GM19099 (cell line): ENCODE data around the gene UPK1A.

Experiments
- POLR2A ChIP-seq: IDR thresholded peaks from 3 replicates; pipeline ENCODE4 v1.6.1; 2011; ENCODE audit warnings: low read depth; ENCODE audit not compliant: insufficient read length; ENCODE audit errors: extremely low read depth

Gene UPK1A

DNA sequence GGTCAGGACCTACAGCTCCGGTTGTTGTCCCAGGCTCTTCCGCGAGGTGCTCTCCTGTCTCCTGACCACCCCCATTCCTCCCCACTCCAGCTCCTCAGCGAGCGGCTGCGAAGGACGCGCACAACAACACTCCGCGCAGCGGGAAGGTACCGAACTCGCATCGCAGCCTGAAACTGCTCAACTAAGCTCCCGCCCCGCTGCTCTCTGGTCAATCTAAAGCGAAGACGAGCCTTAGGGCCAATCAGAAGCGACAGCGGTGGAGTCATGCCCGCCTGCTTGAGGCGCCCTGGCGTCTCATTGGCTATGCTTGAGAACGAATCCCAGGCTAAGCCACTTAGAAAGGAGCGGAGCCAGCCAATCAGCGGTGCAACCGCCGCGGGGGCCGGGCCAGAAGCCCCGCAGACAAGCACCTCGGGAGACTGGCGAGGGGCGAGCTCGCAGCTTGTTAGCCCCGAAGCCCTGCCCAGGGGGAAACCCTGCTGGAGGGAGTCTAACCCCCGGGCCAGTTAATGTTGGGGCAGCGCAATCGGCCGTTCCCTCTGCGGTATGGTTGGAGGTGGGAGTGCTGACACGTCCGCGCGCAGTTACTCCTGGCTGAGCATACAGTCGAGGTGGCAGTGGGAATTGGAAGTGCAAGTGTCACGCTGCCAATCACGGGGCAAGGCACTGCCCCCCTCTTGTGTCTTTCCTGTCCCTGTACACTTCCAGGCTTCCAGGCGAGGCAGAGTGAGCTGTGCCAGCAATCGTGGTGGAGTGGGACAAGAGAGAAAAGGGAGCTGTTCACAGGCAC, 36.1 kb downstream of the UPK1A start:
- TF ChIP-seq POLR2A: peak; percentile 74

DNA sequence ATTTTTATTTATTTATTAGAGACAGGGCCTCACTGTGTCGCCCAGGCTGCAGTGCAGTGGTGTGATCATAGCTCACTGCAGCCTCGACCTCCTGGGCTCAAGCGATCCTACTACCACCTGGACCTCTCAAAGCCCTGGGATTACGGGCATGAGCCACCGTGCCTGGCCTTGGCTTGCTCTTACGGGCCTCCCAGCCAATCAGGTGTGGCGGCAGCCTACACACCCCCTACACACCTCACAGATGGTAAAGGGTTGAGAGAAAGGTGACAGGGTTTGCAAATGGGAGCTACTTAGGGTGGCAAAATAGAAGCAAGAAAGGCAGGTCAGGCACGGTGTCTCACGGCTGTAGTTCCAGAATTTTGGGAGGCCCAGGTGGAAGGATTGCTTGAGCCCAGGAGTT, 37.0 kb downstream of the UPK1A start:
- TF ChIP-seq POLR2A: no peak

DNA sequence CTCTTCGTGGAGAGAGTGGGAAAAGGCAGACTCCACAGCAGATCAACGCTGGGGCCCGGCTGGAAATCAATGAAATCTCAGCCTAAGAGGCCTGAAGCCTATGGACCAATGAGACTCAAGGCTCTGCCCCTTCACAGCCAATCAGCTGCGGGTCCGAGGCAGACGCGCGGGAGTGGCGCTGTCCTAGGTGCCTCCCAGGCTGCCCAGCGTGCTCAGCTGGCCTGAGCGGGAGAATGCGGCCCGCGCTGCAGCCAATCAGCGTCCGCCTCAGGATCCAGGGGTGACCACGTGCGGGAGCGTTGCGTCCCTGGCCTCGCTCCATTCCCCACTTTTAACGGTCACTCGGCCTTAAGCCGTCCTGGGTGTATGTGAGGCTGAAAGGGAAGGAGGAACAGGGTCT, 37.9 kb downstream of the UPK1A start, which contains the start of gene ZBTB32:
Gene ZBTB32, plus strand, starts transcription at position 341 of the 400 bp plus-strand sequence. CDS start 10,069 bp downstream, outside the sequence.
- no peak for TF ChIP-seq POLR2A

DNA sequence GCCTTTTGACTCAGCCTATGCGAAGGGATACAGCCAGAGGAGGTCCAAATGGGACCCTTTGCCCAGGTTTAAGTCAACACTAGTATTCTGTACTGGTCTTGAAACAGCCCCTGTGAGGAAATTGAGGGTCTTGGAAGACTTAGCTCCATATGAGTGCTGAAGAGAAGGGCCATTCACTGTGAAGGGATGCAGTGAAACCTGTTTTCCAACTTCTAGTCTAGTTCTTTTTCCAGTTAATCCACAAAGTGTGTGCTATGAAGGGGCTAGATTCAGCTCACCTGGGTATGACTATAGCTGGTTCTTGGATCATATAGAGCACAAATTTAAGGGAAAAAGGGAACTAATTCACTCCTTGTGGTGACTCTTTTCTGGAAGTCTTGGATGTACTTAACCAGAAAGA, 42.1 kb downstream of the UPK1A start:
- TF ChIP-seq POLR2A: no peak

DNA sequence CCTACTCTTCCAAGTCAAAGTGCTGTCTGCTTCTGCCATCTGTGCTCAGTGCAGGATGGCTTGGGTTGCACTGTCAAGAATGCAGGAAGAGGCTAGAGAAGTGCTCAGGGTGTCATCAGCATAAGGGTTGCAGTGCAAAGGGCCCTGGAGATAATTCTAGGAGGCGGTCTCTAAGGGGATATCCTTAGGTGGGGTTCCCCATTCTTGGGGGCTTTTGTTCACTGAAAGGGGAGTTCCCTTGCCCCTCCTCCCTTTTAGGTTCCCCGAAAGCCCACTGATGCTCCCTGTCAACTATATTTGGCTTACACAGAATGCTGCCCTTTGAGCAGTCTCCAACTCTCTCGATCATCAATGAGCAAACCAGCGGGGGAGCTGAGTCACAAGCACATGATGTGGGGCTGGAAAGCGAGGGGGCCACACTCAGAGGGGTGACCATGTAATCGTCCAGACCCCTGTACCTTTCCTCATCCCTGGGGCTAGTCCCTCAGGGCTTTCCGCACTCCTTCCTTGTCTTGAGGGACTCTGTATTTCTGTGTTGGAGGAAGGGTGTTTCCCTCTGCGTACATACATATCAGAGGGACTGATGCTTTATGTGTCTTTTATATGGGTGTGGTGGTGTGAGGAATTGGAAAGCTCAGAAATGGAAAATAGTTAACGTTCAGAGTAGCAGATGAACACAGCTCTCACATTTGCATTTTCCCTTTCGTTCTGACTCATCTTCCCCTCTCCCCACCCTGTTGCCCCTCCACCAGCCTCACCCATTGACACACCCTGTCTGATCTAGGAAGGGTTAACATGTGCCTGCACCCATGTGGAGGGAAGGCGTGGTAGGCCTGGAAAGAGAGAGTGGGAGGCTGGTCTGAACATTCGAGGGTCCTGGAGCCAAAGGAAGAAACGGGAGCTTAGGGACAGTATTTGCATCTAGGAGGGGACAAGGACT, 44.7 kb downstream of the UPK1A start:
- peak; percentile 64 for TF ChIP-seq POLR2A

DNA sequence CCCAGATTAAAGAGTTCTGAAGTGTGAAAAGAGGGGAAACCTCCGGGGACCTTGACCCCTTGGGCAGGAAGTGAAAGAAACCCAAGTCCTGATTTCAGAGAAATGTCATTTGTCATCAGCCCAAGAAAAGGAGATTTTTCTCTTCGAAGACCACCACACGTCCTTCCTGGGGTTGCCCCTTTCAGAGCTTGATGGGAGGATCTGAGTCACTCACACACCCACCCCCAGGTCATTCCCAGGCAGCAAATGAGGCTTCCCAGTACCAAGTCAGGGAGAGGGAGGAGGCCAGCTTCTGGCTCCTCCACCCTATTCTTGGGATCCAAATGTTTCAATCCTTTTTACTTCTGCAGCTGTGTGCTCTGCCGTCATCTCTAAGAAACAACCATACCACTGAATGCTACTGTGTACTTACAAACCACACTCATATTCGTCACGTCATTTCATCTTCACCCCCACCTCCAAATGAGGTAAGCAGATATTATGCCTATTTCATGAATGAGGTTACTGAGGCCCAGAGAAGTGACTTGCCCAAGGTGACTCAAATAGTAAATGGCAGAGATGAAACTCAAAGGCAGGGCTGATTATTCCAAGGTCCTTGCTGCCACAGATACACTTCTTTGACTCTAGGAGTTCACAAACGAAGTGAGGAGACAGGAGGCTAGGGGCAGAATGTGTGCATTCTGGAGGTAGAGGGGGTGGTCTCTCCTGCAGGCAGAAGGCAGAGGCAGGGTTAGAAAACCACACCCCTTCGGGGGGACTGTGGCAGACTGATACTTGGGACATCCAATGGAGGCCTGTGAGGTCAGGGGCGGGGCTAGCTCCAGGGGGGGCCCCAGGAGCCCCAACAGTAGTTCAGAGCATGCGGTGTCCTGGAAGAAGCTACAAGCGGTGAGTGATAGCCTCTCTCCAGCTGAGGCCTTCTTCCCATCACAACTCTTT, 46.5 kb downstream of the UPK1A start:
- TF ChIP-seq POLR2A: peak; percentile 83

DNA sequence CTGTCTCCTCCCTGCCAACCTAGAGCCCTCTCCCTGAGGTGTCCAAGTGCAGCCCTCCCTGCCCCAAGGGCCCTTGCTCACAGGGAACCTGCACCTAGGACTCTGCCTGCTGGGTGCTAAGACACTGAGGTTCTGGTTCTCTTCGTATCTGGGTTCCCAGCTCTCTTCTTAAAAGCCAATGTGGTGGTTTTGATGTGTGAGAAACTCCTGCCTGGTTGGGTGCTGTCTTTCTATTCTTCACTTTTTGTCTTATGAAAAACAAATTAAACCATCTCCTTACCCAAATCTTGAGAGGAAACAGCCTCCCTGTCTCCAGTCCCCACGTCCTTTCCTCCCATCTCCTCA, 47.2 kb downstream of the UPK1A start:
- no peak for TF ChIP-seq POLR2A

DNA sequence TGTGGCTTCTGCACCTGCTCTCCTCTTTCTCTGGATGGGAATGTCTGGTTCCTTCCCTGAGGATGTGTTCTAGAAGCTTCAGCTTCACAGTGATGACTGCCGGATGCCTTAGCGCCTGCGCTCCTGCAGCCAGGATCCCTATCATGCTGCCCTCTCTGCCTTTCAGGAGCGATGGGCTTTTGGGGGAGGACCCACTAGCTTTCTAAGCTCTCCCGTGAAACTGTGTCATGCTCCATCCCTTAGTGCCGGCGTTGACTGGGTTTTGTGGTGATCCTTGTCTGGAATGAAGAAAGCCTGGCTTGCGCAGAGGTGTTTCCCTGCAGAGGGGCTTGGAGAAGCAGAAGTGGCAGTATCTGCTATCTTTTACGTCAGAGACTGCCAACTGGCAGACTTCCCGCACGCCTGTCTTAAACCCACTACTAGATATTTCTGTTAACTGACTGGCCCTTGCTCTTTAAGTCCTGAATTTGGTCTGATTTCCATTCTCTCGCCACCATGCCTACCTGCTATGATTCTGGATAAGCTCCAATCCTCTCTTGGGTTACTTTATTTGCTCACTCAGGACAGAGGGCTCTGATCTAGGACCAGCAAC, 47.7 kb downstream of the UPK1A start:
- no peak for TF ChIP-seq POLR2A

DNA sequence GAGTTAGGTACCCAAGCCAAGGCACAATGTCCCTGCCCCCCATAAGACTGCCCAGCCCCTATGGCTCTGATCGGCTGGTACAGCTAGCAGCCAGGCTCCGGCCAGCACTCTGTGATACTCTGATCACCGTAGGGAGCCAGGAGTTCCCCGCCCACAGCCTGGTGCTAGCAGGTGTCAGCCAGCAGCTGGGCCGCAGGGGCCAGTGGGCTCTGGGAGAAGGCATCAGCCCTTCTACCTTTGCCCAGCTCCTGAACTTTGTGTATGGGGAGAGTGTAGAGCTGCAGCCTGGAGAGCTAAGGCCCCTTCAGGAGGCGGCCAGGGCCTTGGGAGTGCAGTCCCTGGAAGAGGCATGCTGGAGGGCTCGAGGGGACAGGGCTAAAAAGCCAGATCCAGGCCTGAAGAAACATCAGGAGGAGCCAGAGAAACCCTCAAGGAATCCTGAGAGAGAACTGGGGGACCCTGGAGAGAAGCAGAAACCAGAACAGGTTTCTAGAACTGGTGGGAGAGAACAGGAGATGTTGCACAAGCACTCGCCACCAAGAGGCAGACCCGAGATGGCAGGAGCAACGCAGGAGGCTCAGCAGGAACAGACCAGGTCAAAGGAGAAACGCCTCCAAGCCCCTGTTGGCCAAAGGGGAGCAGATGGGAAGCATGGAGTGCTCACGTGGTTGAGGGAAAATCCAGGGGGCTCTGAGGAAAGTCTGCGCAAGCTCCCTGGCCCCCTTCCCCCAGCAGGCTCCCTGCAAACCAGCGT, 48.5 kb downstream of the UPK1A start:
- peak; percentile 17 for TF ChIP-seq POLR2A

DNA sequence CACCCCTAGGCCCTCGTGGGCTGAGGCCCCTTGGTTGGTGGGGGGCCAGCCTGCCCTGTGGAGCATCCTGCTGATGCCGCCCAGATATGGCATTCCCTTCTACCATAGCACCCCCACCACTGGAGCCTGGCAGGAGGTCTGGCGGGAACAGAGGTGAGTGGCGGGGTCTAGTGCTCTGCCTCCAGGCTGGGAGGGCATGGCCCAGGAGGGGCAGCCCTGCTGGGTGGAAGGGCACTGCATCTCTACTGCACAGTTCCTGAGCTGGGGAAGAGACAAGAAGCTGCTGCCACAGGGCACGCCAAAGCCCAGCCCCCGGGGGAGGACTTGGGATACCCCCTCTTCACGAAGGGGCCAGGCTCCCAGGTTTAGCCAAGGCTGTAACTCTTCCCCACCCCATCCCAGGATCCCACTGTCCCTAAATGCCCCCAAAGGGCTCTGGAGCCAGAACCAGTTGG, 49.1 kb downstream of the UPK1A start:
- no peak for TF ChIP-seq POLR2A

DNA sequence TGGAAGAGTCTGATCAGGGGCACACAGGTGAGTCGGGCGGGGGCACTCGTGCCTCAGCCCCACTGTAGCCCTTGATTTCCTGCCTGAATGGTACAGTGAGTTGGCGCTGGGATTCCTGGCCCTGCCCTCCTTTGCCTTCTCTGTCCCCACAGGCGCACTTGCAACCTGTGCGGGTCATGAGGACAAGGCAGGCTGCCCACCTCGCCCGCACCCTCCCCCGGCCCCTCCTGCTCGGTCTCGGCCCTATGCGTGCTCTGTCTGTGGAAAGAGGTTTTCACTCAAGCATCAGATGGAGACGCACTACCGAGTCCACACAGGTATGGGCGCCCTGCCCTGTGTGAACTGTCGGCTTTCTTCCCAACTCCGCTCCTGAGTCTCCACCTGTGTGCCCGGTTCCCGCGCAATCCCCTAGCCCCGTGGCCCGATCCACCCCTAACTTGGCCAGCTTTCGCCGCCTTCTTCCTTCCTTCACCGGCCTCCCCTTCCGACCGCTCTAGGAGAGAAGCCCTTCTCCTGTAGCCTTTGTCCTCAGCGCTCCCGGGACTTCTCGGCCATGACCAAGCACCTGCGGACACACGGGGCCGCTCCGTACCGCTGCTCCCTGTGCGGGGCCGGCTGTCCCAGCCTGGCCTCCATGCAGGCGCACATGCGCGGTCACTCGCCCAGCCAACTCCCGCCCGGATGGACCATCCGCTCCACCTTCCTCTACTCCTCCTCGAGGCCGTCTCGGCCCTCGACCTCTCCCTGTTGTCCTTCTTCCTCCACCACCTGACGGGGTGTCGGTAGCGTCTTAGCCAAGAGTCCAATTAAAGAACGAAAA, 49.9 kb downstream of the UPK1A start:
- no peak for TF ChIP-seq POLR2A

DNA sequence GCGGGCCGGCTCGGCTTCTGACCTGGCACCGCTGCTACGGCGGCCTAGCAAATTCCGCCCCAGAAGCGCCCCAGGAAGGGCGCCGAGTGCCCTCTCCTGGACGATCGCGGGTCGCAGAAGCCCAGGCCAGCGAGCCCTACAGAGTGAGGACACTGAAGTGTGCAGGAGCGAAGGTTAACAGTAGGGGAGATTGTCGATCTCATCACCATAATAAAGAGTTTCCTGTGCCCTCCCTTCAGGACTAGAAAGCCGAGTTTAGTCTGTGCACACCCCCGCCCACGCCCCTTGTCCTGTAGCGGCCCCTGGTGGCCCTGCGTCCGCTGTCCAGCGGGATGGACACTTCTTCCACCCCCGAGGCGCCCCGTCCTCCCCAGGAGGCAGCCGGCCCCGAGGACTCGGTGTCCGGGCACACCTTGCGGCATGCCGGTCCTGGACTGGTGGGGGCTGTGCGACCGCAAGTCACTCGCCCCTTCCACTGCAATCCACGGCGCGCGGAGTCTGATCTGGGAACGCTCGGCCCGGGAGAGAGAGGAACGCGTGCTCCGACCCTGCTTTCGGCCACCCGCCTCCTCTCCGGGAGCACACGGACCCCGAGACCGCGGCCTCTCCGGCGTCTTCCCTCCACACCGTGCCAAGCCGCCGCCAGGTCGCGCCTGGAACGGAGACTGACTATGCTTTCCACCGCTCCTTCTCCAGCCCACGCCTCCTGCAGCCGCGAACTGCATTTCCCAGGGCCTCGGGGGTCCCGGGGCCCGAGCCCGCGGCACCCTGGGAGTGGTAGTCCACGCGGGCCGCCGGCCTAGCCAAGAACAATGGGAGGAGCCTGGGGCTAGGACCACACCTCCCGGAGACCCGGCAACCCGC, 50.7 kb downstream of the UPK1A start:
- TF ChIP-seq POLR2A: peak; percentile 59

DNA sequence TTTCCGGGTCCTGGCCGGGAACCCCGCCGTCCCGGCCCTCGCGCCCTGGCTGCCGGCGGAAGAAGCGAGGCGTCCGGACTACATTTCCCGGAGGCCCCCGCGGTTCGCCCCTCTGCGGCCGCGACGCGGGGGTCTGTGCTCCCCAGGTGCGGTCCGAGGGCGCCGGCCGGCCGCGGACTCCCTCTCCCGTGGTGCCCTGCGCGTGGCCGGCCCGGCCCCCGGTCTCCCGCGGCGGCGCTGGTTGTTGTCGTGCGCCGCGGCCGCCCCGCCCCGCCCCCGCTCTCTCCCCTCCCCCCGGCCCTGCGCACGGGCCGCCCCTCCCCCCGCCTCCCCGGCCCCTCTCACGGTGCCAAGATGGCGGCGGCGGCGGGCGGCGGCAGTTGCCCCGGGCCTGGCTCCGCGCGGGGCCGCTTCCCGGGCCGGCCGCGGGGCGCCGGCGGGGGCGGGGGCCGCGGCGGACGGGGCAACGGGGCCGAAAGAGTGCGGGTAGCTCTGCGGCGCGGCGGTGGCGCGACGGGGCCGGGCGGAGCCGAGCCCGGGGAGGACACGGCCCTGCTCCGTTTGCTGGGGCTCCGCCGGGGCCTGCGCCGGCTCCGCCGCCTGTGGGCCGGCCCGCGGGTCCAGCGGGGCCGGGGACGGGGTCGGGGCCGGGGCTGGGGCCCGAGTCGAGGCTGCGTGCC, 51.5 kb downstream of the UPK1A start, which contains the start of gene KMT2B:
Gene KMT2B, plus strand, starts transcription at position 339 of the 680 bp plus-strand sequence. Its CDS starts 16 bp downstream, at position 355.
- peak; percentile 46 for TF ChIP-seq POLR2A
